HG03439 (cell line): ENCODE data around the gene GREM2.

Experiments used
- ATAC-seq: cut with Tn5 transposase; IDR thresholded peaks from one replicate; pipeline ENCODE4 v1.9.1; 2021; ENCODE audit warnings: mild to moderate bottlenecking, moderate library complexity; ENCODE audit not compliant: unreplicated experiment

GREM2 gene

DNA sequence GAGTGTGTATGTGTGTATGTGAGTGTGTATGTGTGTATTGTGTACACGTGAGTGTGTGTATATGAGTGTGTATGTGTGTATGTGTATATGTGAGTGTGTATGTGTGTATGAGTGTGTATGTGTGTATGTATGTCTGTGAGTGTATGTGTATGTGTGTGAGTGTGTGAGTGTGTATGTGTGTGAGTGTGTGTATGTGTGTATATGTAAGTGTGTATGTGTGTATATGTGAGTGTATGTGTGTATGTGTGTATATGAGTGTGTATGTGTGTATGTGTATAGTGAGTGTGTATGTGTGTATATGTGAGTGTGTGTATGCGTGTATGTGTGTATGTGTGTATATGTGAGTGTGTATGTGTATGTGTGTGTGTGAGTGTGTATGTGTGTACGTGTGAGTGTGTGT, 49.2 kb downstream of the GREM2 start:
- no peak for ATAC-seq

DNA sequence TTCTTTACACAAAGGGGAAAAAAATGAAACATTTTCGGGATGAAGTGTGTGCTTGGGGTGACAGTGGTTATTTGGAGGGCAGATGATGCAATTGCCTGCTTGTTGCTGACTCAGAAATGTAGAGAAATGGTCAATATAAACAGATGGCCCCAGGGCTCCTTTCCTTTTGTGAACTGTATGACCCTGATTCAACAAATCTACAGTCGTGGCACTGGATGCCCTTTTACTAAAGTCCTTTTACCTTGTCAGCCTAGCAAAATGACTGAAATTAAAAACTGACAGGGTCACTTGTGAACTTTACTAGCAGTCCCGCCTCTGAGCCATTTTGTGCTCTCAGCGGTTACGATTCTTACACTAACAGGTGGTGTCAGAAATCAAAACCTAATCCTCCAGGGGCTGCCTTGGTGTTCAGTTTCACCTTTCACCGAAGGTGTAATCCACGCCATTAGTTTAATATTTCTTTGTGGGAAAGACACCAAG, 49.8 kb downstream of the GREM2 start:
- ATAC-seq = no peak

DNA sequence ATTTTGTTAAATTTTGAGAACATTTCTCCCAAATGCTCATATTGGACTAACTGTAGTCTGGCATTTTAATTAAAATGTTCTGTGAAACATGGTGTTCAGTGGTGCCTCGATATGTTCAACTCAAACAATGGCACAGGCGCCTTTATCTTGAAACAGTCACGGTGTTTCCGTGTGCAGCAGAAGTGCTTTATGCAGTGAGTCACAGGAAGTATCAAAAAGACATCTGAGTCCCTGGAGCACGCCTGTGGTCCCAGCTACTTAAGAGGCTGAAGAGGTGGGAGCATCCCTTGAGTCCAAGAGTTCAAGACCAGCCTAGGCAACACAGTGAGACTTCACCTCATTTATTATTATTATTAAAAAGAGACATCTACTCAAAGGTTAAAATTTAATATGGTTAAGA, 52.2 kb downstream of the GREM2 start:
- ATAC-seq = no peak

DNA sequence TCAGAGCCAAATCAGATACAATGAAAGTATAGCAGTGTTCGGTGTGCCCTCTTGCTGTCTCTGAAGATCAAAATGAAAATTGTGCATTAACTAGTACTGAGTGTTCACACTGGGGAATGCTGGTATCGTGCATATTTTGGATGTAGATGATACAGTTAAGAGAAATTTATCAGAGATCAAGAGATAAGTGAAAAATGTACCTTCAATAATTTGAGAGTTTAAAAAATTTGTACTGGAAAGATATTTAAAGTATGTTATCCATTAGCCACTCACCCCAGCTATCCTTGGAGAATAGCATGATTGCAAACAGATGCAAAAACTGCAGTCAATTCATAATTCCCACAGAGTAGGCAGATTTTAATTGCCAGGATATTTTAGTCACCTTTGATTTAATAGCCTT, 56.4 kb downstream of the GREM2 start:
- no peak for ATAC-seq

DNA sequence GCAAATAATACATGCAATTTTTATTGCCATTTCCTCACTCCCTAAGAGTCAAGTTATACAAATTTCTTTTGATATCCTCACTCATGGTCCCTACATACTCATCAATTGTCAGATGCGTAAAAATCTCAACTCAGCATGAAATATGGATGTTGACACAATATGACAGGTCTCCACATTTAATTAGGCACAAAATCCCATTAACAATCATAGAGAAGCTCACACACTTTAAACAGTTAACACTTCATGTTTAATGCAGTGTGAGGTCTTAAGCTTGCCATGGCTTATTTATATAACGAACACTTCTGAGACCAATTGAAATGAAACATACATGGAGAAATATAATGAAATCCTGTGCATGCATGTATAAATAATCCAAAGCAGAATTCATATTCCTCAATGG, 58.6 kb downstream of the GREM2 start:
- ATAC-seq = no peak

DNA sequence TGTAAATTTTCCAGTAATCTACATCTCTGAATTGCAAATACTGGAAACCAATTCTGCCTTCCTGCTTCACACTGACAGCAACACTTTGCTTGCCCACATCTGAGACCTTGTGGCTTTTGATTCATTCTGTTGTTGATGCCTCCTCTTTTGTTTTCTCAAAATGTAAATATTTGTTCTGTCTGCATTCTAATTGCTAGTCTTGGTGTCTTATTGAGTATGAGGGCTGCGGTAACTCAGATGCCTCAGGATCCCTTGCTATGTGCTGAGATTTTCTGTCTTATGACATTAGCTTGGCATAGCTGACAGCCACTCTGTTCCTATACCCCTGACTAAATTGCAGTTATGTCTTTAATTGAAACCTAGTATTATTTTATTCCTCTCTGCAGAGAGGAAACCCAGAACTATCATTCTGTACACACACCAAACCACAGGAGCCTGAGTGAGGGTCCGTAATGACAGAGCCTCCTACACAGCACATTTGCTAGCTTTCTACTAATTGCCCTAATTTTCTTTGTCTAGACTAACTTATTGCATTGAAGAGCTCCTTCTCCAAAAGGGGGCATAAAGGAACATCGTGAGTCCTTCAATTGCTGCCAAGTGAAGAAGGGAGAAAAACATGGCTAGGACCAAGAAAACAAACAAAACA, 72.1 kb downstream of the GREM2 start:
- ATAC-seq = no peak

DNA sequence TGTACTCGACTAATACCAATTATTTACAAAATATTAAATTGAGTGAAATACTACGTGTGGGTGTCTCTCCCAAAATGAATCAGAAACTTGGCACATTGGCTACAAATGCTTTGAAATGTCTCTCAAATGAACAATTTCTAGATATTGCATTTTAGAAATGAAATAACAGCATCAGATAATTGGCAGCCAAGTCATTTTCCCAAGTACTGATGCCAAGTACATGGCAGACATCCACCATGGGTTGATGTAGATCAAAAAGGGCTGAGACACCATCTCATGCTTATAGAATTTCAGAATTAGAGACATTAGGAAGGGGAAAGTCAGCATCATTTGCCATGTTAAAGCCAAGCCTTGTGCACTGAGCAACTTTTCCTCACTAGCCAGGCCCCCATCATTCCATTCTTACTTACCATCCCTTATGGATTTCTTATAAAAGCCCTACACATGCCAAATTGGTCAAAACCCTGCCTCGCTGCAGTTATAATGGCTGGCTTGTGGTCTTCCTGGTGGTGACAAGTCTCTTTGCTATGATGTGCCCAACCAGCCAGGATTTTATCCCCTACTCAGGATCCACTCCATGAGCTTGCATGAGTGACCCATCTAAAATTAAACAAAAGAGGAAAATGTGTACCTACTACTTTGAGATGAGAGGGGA, 73.1 kb downstream of the GREM2 start:
- no peak for ATAC-seq

DNA sequence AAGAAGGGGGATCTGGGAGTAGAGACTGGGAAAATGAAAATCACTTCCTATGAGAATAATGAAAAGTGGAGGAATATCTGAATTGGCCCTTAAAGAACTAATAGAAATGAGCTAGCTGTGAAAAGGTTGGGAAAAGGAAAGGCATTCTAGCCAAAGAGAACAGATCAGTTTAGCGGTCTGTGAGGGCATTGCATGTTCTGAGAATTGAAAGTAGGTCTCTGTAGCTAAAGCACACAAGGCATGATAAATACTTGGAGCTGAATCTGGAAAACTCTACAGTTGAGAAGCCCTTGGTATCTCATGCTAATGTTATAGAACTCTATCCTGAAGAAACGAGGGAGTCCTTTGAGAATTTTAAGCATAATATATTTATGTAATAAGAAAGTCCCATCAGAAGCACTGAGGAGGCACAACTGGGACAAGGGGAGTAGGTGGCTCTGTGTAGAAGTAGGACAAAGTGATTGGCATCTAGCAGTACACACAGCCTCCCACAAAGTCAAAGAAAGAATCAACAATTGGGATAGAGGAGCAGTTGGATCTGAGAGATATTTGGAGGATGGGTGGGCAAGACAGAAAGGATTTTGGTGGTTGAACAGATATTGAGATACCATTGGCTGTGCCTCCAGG, 78.7 kb downstream of the GREM2 start:
- ATAC-seq = no peak

DNA sequence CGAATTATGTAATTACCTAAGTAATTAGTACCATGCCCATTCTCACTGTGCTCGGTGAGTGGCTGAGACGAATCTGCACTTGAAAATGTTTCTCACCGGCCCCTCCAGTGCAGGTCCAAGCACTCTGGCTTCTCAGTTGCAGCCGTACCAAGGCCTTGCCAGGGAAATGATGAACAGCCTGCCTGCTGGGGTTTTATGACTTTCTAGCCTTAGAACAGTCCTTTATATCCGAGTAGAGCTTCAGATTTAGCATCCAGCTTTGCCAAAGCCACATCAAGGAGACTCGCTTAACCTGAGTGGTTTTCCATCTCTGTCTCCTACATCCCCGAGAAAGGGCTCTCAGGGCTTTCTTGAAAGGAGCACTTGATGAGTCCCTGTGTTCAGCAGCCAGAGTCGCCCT, 83.4 kb downstream of the GREM2 start:
- no peak for ATAC-seq

DNA sequence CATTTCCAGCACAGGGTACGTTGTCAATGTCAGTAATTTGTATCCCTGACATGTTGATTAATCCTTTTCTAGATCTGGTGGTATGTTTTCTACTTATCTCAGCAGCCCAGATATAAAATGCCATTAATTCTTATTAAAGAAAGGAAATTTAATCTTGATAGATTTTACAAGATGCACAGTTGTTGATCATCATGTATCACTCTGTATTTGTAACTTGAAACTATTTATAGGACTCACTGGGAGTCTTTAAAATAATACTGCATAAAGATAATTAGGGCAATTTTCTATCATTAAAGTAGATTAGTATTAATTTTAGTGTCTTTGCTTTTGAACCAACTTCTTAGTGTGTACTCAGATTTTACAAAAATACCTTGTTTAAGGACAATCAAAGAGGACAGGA, 84.9 kb downstream of the GREM2 start:
- no peak for ATAC-seq

DNA sequence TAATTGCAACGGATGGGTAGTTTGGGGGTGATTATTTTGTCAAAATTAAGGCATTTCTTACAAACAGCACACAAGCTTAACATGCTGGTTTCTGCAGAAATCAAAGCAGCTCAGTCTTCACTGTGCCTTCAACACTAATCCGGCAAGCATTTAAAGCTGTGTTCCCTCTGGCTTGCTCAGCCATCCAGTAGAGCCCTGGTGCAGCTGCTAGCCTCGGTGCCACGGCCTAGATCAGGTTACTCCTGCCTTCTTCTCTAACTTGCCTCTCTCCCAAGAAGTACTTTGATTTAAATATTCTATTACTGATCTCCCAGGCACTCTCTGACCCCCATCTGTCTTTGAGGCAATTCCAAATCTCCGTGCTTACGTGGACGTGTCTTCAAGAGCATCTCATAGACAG, 85.6 kb downstream of the GREM2 start:
- ATAC-seq = no peak

DNA sequence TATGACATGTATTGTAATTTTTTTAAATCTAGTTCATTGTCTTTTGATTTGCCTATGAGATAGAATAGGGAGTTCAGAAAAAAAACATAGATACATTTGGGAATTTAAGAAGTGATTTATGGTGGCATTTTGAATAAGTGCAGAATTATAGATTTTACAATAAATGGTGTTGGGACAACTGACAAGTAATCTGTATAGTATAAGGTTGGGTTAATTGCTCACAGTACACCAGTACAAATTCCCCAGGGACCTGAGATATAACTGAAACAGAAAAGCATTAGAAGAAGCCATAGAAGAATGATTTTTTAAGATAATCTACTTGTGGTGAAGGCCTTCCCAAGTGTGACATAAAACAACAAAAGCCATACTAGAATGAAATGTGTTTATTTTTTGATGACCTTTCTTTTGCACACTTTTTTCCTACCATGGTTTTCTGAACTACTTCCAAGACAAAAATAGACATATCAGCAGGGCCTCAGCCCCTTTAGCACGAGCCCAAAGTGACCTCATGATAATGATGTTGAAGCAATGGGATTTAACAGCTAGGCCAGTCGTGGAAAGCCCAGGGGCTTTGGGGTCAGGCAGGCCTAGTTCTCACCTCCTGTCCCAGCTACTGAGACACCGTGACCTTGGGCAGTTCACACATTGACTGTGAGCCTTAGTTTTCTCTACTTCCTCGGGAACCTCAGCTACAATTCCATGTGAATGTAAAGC, 87.4 kb downstream of the GREM2 start:
- ATAC-seq = no peak

DNA sequence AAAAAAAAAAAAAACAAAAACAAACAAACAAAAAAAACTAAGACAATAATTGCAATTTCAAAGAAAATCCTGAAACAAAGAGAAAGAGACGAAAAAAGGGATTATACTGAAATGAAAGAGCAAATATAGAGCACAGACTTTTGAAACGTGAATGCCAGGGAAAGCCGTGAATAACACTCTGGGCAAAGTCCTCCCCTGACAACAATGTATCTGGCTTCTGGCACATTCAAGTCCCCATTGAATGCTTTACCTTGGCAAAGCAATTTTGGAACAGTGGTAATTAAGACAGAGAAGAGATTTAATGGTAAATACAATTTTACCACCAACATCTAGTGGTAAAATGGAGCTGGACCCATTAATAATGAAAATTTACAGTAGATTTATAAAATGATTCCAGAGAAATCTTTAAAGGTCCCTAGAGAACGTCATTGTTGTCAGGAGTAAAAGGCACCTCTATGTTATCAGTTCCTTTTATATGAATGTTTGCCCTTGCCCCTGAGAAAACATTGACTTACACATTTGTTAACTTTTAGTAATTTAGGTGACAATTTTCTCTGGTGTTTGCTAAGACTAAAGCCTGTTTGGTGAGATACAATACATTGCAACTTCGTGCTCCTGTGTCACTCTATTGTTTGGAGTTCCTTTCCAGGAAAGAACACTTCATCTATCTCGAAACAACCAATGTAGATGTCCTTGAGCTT, 89.7 kb downstream of the GREM2 start:
- no peak for ATAC-seq

DNA sequence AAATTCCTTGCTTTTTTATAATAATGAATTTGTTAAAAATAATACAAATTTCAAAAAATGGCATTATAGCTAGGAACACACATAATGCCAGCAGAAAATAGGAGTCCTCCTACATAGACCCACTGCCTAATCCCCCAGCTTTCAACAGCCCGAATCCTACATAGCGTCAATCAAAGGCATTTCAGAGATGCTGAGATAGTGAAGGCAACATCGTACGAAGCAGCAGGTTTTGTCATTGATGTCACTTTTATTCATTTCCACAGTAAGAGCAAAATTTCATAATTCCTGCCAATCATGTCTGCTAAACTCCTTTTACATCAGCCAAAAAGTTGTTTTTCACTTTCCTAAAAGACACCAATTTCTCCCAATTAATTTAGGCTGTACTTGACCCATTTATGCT, 94.1 kb downstream of the GREM2 start:
- ATAC-seq = no peak

DNA sequence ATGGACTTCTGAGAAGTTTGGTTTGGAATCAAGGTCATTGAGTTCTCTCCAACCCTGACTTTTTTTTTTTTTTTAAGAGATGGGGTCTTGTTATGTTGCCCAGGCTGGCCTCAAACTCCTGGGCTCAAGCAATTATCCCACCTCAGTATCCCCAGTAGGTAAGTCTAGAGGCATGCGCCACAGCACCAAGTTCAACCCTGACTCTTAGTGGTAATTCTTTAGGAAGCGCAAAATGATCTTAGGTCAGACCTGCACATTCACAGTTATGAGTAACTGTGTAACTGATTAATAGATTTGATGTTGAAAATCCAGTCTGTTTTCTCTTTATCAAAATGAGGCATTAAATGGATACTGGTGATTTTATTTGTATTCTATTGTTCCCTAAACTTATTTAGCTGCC, 95.9 kb downstream of the GREM2 start:
- ATAC-seq = no peak

DNA sequence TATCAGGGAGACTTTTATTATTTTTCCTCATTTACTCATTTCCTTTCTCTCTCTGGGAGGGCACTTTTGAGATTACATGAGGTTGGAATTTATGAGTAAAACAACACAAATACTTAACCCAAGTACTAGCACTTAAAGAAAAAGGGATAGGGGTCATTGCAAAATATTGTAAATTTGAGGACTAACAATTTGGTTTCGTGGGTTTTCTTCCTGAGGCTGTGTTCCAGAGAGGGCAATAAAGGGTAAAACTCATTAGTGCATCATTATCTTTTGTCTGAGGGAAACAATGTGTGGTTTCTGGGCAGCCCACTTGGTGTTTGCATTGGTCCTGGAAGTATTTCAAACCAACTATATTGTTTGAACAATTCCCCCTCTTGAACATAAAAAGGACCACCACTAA, 96.5 kb downstream of the GREM2 start:
- ATAC-seq = no peak

DNA sequence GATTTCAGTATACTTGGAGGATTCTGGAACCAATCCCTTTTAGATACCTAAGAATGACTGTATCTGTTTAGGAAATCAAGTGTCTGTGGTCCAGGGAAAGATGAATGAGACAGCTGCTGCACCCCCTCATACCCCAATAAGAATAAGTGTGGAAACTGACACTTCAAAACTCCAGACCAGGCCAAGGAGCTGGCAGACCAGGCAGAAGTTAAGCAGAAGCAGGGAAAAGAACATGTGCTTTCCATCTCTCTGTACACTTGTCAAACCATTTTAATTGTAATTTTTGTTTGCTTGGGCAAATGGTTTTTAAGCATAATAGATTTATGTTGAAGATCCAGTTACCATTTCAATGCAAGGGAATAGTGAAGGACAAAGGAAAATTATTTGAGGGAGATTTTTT, 100.2 kb downstream of the GREM2 start:
- ATAC-seq = no peak

DNA sequence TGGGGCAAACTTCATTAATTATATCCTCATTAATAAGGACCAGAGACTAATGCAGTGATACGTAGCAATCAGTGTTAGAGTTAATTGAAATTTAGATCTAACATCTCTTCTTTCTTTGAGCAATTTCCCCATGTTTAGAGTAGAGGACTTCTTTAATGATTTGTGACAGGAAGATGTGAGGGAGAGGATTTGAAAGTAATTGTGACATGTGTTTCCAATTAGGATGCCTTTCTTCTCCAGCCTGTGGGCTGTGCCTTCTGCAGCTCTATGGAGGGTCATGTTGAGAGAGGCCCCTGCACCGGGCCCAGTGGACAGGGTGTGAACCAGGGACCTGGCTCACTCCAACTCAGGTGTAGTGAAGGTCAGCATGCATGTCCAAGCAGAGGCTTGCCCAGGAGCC, 103.0 kb downstream of the GREM2 start:
- no peak for ATAC-seq

DNA sequence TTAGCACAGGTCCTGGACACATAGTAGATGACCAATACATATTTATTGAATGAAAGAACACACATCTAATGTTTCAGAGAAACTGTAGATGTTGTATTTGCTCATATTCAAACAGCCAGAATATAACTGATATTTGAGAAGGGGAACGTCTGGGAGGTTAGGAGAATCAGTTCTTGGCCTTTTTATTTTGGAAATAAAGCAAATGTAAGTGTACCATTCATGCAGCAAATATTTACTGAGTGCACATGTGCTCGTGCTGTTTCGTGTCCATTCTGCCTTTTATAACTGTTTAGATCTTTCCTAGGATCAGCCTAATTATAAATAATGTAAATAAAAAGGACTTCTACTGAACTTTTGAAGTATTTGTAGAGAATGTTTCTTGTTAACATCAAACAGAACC, 103.8 kb downstream of the GREM2 start:
- no peak for ATAC-seq

DNA sequence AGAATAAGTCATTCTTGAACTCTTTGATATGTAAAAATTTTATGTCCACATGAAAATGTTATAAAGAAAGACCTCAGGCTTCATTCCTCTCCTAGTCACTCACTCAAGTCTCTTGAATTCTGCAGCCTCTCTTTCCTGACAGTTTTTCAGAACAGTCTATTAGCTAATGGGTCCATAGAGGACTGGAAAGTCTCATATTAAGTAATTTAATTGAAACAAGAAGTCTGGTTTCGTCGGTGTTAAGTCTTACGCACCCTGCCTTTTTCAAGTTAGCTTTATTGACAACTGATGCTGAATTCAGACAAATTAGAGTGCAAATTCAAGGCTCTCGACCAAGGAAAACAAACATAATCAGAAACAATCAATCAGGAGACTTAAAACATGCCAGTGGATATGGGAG, 105.8 kb downstream of the GREM2 start:
- ATAC-seq = no peak

DNA sequence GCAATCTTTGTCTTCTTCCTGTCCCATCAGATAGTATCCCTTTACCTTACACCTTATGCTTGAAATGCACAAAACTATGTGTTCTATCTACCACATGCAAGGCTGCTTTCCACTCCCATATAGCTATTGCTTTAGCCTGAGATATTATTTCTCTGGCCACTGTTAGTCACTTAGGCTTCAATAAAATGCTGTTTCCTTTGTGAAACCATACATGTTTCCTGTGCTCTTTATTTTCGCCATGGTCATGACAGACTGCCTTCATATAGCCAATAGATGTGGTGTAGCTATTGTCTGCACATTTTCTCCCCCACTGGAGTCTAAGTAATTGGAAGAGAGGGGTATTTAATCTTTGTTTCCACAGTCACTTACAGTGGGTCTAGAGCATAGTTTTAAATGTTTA, 108.4 kb downstream of the GREM2 start:
- no peak for ATAC-seq
